Measurements from ENCODE around the gene EXOC4. TPM values are rescaled to one million over a fixed set of nuclear protein-coding genes. Genes with fewer than 3 reads are reported as not detected.

Gene EXOC4
- total RNA-seq, 4 donors from 2014 or later = 36.9 to 78.0 (median 52.2) TPM

DNA sequence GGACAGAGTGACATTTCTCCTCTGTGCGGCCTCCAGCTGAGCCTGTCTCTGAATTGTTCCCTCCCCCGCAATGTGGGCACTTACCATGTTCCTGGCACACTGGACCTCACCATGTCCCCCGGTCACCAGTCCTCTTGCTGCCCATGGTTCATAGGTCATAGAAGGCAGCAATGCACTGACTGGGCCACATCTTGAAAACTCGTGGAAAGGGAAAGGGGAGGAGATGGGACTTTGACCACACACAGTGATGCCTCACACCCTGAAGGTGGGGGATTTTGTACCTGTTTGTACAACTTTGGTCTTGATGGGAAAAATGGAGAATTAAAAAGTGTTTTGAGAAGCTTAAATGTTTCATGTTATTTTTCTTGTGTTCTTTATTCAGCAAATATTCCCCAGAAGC lies 812.5 kb downstream of the EXOC4 start:
- TF ChIP-seq, protein P1, sequence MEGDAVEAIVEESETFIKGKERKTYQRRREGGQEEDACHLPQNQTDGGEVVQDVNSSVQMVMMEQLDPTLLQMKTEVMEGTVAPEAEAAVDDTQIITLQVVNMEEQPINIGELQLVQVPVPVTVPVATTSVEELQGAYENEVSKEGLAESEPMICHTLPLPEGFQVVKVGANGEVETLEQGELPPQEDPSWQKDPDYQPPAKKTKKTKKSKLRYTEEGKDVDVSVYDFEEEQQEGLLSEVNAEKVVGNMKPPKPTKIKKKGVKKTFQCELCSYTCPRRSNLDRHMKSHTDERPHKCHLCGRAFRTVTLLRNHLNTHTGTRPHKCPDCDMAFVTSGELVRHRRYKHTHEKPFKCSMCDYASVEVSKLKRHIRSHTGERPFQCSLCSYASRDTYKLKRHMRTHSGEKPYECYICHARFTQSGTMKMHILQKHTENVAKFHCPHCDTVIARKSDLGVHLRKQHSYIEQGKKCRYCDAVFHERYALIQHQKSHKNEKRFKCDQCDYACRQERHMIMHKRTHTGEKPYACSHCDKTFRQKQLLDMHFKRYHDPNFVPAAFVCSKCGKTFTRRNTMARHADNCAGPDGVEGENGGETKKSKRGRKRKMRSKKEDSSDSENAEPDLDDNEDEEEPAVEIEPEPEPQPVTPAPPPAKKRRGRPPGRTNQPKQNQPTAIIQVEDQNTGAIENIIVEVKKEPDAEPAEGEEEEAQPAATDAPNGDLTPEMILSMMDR (IDR thresholded peaks at IDR 0.05 in 4 of 5, conservative IDR thresholded peaks at IDR 0.05 in 1 of 5) = no peak
- no peak for TF ChIP-seq POLR2A (IDR thresholded peaks at IDR 0.05)
- Histone ChIP-seq H3K36me3 (no peaks in the 10 kb centered on the region), H3K9me3 (no peaks in the 10 kb centered on the region), H3K4me1 (no peaks in the 10 kb centered on the region), H3K27me3 (no peaks in the 10 kb centered on the region), H3K27ac (no peak overlapping the region), H3K4me3 (no peak overlapping the region)
- ATAC-seq (no peak), DNase-seq (no peak)
- in situ Hi-C loops (cut with MboI; ENCODE audit: low sequenced_read_pairs in 4 of 4) = no loop called here
- intact Hi-C loops (cut with DNase I; ENCODE audit: low total_unique reads) = no loop called here

GRCh38 chr7:134067164-134067563 lies 814.3 kb downstream of the EXOC4 start:
- intact Hi-C loops (cut with DNase I; ENCODE audit: low total_unique reads) = no loop called here
- ATAC-seq (no peak), DNase-seq (no peak)
- no peak for TF ChIP-seq POLR2A (IDR thresholded peaks at IDR 0.05)
- TF ChIP-seq, protein P1 (IDR thresholded peaks at IDR 0.05 in 4 of 5, conservative IDR thresholded peaks at IDR 0.05 in 1 of 5) = no peak
- Histone ChIP-seq H3K27ac (no peak overlapping the region), H3K9me3 (no peaks in the 10 kb centered on the region), H3K4me3 (no peak overlapping the region), H3K4me1 (no peaks in the 10 kb centered on the region), H3K27me3 (no peaks in the 10 kb centered on the region), H3K36me3 (no peaks in the 10 kb centered on the region)
- in situ Hi-C loops (cut with MboI; ENCODE audit: low sequenced_read_pairs in 4 of 4) = no loop called here

DNA sequence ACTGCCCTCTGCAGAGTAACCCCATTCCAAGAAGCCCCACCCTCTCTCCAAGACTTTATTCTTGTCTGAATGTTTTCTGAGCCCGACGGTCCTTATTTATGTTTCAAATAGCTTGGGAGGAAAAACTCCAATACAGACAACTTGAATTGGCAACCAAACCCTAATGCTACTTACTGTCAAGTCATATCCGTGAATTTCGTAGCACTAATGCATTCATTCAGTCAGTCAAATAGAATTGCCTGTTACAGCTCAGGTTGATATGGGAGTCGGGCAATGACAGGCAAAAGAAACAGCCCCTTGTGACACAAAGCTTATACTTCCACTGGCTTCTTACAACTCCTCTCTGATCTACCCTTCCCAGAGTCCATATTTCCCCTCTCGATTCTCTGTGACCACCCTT lies 815.8 kb downstream of the EXOC4 start:
- in situ Hi-C loops (cut with MboI; ENCODE audit: low sequenced_read_pairs in 4 of 4) = no loop called here
- intact Hi-C loops (cut with DNase I; ENCODE audit: low total_unique reads) = no loop called here
- ATAC-seq = no peak
- no peak overlapping the region for H3K27ac ChIP-seq
- no peaks in the 10 kb centered on the region for H3K27me3 ChIP-seq
- H3K36me3 ChIP-seq = no peaks in the 10 kb centered on the region
- no peaks in the 10 kb centered on the region for H3K4me1 ChIP-seq
- H3K4me3 ChIP-seq = no peak overlapping the region
- H3K9me3 ChIP-seq = no peaks in the 10 kb centered on the region
- TF ChIP-seq, protein P1 (IDR thresholded peaks at IDR 0.05 in 4 of 5, conservative IDR thresholded peaks at IDR 0.05 in 1 of 5) = no peak
- TF ChIP-seq POLR2A (IDR thresholded peaks at IDR 0.05) = no peak
- no peak for DNase-seq

- H3K9me3 ChIP-seq = no peaks in the 10 kb centered on the region
- intact Hi-C loops (cut with DNase I; ENCODE audit: low total_unique reads) = no loop called here
- H3K4me3 ChIP-seq = no peak overlapping the region
- no peak for ATAC-seq
- H3K4me1 ChIP-seq = no peaks in the 10 kb centered on the region
- H3K27ac ChIP-seq = no peak overlapping the region
- no peaks in the 10 kb centered on the region for H3K36me3 ChIP-seq
- TF ChIP-seq, protein P1 (IDR thresholded peaks at IDR 0.05 in 4 of 5, conservative IDR thresholded peaks at IDR 0.05 in 1 of 5) = no peak
- TF ChIP-seq POLR2A (IDR thresholded peaks at IDR 0.05) = no peak
- H3K27me3 ChIP-seq = no peaks in the 10 kb centered on the region
- DNase-seq = no peak
- in situ Hi-C loops (cut with MboI; ENCODE audit: low sequenced_read_pairs in 4 of 4) = no loop called here
Observed at GRCh38 chr7:134069187-134069586, 816.3 kb downstream of the EXOC4 start.

DNA sequence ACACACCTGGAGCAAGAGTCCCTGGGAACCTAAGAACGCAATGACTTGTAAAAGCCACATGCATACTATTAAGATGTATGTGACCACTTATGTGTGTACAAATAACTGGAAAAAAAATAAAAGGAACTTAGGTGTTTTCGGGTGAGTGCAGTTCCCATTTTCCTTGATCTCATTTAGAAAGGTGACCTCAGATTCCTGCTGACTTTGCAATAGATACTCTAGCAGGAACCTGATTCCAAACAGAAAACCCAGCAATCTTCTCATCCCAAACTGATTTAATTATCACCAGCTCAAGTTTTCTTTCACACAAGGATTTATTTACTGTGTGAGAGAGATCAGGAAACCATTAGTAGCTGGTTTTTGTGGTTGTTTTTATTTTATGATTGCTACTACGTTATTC lies 817.8 kb downstream of the EXOC4 start:
- no peak for DNase-seq
- no peaks in the 10 kb centered on the region for H3K4me1 ChIP-seq
- intact Hi-C loops (cut with DNase I; ENCODE audit: low total_unique reads) (no loop called here), in situ Hi-C loops (cut with MboI; ENCODE audit: low sequenced_read_pairs in 4 of 4) (no loop called here)
- no peak for TF ChIP-seq POLR2A (IDR thresholded peaks at IDR 0.05)
- TF ChIP-seq, protein P1 (IDR thresholded peaks at IDR 0.05 in 4 of 5, conservative IDR thresholded peaks at IDR 0.05 in 1 of 5) = no peak
- no peak overlapping the region for H3K27ac ChIP-seq
- no peaks in the 10 kb centered on the region for H3K9me3 ChIP-seq
- H3K4me3 ChIP-seq = no peak overlapping the region
- no peaks in the 10 kb centered on the region for H3K27me3 ChIP-seq
- no peak for ATAC-seq
- H3K36me3 ChIP-seq = no peaks in the 10 kb centered on the region

Data from gastrocnemius medialis (tissue), 4 donors.